ENCODE results near the gene PHRF1.

PHRF1 gene

GRCh38 chr11:659532-660085 is 83.3 kb downstream of the PHRF1 start:
- no peak for DNase-seq

- DNase-seq: no peak
Measured at GRCh38 chr11:660281-660680, 84.0 kb downstream of the PHRF1 start.

- DNase-seq: no peak
Measured at GRCh38 chr11:660681-661444, 84.6 kb downstream of the PHRF1 start.

Data from NCI-H146 (cell line).